ENCODE results near the gene TRAF3.
"Not testable (repeated sequence)": the region's sequence is repeated elsewhere in the genome, so short reads cannot be mapped to it uniquely, and the experiment has no call there.

The TRAF3 gene

DNA sequence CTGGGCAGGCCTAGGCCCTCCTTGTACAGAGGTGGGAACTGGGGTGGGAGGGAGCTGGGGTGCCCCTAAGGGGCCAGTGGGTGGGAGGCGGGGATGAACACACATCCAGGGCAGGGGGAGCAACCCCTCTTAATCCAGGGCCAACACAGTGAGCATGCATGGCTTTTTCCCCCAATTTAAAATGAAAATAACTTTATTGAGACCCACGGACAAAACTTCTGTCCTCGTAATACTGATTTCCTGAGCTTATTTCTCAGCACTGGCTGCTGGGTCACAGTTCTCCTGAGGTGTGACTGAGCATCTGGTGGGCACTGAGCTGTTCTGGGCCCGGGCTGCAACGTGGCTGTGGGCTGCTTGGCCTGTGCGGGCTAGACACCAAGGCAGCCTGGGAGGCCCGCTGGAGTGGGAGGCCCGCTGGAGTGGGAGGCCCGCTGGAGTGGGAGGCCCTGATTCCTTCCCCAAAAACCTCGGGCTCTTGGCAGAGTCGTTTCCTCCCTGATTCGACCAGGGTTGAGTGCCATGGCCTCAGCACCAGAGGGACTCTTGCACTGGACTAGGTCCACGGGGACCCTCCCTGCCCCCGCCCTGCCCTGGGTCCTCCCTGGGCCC is 24.9 kb upstream of the TRAF3 start:
- no peak for DNase-seq

GRCh38 chr14:102754370-102755262 is 22.6 kb upstream of the TRAF3 start:
- DNase-seq = no peak

- no peak for DNase-seq
Measured at GRCh38 chr14:102757646-102758045, 19.6 kb upstream of the TRAF3 start.

DNA sequence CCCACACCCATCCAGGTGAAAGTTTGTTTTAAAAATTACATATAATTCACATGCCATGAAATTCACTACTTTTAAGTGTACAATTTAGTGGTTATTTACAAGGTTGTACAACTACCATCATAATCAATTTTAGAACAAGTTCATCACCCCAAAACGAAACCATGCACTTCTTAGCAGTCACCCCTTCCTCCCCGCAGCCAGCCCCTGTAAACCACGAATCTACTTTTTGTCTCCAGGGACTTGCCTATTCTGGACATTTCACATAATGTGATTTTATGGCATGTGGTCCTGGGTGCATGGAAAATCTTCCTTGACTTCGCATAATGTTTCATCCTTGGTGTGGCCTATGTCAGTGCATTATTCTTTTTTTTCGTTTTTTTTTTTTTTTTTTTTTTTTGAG is 19.2 kb upstream of the TRAF3 start:
- DNase-seq = no peak

- DNase-seq = no peak
Measured at GRCh38 chr14:102759456-102760187, 17.6 kb upstream of the TRAF3 start.

DNA sequence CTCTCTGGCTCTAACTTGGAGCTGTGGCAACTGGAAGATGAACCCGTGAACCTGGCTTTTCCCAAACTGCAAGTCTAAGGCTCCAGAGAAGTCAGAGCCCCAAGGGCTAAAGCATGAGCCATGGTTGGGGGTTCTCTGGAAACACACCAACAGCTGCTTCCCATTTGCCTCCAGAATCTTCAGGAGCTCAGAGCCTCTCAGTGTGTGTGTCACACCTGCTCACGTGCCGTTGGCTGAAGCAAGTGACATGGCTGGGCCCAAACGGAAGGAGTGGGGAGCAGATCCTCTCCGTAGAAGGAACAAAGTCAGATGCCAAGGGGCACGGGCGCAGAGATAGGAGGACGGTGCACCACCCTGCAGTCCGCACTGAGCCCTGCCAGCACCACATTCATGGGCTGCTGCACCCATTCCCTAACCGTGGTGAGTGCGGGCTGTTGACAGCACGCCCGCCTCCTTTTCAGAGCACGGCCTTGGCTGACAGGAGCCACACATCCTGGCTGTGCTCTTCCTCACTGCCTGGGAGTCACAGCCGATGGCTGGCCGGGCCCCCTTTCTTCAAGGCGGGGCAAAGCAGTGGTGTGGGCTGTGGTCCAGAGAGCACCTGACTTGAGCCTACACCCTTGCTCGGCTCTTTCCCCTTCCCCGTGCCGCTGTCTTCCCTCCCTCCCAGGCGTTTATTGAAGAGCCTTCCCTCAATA is 16.6 kb upstream of the TRAF3 start:
- no peak for DNase-seq

- no peak for DNase-seq
Measured at GRCh38 chr14:102761206-102761605, 16.0 kb upstream of the TRAF3 start.

DNA sequence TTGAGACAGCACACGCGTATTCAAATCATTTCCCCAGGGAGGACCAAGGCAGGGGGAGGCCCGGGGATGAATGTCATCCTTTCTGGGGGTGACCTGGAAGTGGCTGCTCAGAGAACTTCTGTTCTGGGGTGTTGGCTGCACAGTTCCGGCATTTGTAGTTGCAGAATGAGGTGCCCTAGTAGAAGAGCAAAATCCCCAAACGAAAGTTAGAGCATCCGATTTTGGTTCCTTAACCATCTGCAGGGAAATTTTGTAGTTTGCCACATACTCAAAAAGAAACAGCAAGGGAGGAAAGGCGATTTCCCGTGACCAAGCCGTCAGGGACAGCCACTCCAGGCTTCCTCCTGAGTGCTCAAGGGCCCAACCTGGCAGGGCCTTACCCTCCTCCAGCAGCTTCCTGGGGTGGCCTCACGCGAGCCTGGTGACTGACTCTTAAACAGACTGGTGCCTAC is 13.0 kb upstream of the TRAF3 start:
- no peak for DNase-seq

GRCh38 chr14:102765770-102766169 is 11.5 kb upstream of the TRAF3 start:
- not testable (repeated sequence) for DNase-seq

GRCh38 chr14:102768223-102769048 is 8.8 kb upstream of the TRAF3 start:
- DNase-seq = no peak

GRCh38 chr14:102769049-102769327 is 8.3 kb upstream of the TRAF3 start:
- DNase-seq = no peak

GRCh38 chr14:102770147-102771123 is 6.8 kb upstream of the TRAF3 start:
- no peak for DNase-seq

GRCh38 chr14:102771144-102771543 is 6.1 kb upstream of the TRAF3 start:
- DNase-seq = no peak

GRCh38 chr14:102772781-102773570 is 4.3 kb upstream of the TRAF3 start:
- DNase-seq = no peak

DNA sequence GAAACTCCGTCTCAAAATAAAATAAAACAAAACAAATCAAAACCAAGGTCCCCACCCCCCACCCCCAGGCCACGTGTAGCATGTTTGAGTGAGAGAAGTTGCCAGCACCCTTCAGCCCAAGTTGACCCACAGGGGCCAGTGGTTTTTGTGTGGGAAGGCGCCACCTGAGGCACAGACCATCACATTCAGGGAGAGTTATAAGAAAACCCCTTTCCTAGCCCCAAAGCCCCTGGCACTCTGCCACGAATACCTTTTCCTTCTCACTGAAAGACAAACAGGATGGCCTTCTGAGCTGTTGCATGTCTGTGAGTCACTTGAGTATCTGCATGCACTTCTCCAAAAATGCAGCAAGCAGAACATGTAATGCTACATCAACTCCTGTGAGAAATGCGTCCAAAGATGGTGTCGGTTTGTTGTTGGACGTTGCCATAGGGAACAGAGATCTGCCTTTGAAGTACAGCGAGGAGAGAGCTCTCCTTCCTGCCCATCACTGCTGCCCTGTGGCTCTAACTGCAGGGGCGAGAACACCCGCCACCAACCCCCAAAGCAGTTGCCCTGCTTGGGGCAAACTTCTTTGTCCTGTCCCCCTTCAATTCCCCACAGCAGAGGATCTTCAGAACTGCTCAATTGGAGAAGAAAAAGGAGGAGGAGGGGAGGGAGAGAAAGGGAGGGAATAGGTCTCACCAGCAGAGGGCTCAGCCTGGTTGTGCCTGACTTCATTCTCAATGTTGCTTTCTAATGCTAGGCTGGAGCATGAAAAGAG is 2.7 kb upstream of the TRAF3 start:
- peak; percentile 75 for DNase-seq

GRCh38 chr14:102775855-102776760 is 1.1 kb upstream of the TRAF3 start:
- peak; percentile 61 for DNase-seq

DNA sequence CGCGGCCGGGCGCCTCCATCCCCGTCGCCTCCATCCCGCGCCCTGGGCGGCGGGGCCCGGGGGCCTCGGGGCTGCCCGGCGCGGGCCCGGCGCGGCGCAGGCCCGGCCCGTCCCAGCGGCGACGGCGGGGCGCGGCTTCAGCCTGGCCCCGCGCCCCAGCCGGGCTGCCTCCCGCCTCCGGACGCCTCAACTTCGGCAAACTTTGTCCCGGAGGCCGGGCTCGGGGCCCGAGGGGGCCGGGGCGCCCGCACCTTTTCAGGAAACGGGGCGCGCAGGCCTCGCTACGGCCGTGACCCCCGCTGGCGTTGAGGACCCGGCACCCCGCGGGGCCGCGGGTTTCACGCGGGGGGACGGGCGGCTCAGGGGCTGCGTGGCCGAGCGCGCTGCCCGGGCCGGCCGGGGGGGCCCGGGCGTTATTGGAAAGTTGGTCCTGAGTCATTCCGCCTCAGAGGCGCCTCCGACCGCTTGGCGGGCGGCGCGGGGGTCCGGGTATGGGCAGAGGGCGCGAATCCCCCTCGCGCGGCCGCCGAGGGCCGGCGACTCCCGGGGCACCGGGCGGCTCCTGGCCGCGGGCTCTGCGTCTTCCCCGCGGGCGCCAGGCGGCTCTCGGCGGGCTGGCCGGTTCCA is 575 bp downstream of the TRAF3 start:
- DNase-seq = no peak

Data from fibroblast of skin of scalp (primary cell).